Measurements from ENCODE around the gene KCNJ15.

The KCNJ15 gene

DNA sequence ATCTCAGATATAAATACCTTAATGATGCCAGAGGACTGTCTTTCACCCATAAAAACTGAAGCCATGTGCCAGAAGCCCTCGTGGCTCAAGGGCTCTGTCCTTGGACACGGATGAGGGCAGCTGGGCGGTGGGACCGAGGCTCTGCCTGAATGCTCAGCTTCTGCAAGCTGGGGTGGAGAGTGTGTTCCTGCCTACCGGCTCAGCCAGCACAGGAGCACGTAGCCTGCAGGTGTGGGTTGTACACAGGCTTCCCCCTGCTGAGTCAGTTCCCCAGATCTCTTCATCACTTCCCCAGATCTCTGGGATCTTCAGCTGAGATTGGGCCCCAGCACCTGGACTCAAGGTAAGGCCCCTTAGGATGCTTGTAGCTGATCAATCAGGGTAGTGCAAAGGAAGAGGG lies 15.4 kb downstream of the KCNJ15 start:
- TF ChIP-seq, protein P1, sequence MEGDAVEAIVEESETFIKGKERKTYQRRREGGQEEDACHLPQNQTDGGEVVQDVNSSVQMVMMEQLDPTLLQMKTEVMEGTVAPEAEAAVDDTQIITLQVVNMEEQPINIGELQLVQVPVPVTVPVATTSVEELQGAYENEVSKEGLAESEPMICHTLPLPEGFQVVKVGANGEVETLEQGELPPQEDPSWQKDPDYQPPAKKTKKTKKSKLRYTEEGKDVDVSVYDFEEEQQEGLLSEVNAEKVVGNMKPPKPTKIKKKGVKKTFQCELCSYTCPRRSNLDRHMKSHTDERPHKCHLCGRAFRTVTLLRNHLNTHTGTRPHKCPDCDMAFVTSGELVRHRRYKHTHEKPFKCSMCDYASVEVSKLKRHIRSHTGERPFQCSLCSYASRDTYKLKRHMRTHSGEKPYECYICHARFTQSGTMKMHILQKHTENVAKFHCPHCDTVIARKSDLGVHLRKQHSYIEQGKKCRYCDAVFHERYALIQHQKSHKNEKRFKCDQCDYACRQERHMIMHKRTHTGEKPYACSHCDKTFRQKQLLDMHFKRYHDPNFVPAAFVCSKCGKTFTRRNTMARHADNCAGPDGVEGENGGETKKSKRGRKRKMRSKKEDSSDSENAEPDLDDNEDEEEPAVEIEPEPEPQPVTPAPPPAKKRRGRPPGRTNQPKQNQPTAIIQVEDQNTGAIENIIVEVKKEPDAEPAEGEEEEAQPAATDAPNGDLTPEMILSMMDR (IDR thresholded peaks at IDR 0.05; ENCODE audit: low read depth, low read length), result no peak
- no peak for DNase-seq (ENCODE audit: low read depth in 2 of 2)
- no peak overlapping the region for H3K4me3 ChIP-seq (replicated peaks in 1 of 2; ENCODE audit: low read depth in 2 of 2, low read length in 2 of 2)

DNA sequence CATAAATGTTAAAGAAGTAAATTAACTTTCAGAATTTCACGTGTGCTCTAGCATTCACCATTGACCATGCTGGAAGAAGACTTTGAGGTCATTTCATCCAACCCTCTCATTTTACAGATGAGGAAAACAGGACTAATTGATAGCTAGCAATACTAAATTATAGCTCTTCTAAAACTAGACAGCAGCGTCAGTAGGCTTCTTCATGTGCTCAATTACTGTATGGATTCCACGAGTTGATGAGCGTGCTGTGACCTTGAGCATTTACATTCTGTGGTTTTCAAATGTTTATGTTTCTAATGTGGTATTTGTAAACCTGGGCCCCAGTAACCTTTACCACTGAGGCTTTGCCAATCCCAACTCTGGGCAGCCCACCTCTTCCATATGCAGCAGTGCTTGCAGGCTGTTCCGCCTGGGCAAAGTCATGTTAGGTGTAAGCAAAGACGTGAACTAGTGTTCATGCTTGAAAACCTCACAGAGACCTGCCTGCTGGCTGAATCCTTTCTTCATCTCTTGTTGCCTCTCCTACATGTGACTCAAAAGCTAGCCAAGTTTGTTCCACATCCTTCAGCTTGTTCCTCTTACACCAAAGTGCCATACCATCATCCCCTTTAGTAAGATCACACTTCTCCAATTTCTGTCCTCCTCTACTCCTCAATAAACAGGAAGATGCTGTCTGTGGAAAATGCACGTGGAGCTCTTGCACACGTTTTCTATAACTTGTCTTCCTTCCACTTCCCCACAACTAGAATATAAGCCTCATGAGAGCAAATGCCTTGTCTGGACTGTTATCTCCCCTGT lies 17.2 kb downstream of the KCNJ15 start:
- TF ChIP-seq, protein P1 (IDR thresholded peaks at IDR 0.05; ENCODE audit: low read depth, low read length), result no peak
- DNase-seq (ENCODE audit: low read depth in 2 of 2), result no peak
- no peak overlapping the region for H3K4me3 ChIP-seq (replicated peaks in 1 of 2; ENCODE audit: low read depth in 2 of 2, low read length in 2 of 2)

DNA sequence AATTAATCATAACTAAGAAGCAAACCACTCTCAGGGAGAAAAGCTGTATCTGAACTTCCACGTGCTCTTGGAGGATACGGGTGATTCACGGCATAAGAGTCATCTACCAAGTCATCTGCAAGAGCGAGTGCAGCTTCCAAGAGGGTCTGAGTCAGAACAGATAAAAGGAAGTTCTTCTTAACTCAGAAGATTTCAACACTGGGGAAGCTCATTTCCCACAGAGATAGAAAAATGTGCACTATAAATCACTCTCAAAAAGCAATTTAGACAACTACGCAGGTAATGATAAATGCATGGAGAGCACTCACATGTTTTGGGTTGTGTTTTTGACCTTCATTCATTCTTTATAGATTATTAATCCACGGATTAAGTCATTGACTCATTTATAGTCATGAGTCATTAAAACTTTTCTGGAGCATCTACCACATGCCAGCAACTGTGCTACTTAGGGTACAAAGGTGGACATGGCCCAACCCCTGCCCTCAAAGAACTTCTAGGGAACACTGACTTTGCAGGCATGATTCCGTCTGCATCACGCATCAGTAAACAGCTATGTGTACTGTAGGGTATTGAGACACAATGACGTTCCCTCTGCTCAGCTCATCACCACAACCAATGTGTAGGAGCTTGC lies 20.8 kb downstream of the KCNJ15 start:
- TF ChIP-seq, protein P1 (IDR thresholded peaks at IDR 0.05; ENCODE audit: low read depth, low read length), result no peak
- DNase-seq (ENCODE audit: low read depth in 2 of 2), result peak; percentile 95 to 99
- H3K4me3 ChIP-seq (replicated peaks in 1 of 2; ENCODE audit: low read depth in 2 of 2, low read length in 2 of 2), result no peak overlapping the region

DNA sequence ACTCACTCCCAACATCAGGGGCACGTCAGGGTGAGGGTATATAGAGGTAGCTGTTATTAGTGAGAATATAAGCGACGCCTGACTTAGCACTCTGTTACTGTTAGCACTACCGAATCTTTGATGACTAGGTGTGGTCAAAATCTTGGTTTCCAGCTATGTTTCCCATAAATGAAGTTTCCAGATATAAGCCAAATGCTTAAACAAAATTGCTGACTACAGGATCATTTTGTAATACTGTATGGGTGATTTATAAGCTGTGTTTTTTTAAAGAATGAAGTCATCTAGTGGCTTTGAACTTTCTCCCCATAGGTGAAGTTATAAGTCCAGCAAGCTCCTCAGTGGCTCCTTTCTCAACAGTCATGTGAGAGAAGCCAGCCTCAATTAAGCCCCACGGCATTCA lies 23.7 kb downstream of the KCNJ15 start:
- DNase-seq (ENCODE audit: low read depth in 2 of 2), result no peak
- TF ChIP-seq, protein P1 (IDR thresholded peaks at IDR 0.05; ENCODE audit: low read depth, low read length), result no peak
- no peak overlapping the region for H3K4me3 ChIP-seq (replicated peaks in 1 of 2; ENCODE audit: low read depth in 2 of 2, low read length in 2 of 2)

DNA sequence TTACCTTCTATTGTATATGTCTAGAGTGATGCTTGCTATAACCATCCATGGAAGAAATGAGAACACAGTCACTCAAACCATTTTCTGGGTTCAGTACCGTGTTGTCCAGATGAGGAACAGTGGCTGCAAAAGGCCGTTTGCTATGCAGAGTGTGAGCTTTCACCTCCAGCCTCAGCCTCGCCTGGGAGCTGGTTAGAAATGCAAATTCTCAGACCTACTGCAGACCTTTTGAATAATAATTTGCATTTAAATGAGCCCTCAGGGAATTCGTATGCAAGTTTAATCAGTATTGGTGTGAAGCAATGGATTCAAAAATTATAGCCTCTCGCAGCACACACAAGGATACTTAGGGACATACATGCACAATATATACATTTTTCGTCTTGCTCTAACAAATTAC lies 24.1 kb downstream of the KCNJ15 start:
- DNase-seq (ENCODE audit: low read depth in 2 of 2), result no peak
- H3K4me3 ChIP-seq (replicated peaks in 1 of 2; ENCODE audit: low read depth in 2 of 2, low read length in 2 of 2), result no peak overlapping the region
- TF ChIP-seq, protein P1 (IDR thresholded peaks at IDR 0.05; ENCODE audit: low read depth, low read length), result no peak

DNA sequence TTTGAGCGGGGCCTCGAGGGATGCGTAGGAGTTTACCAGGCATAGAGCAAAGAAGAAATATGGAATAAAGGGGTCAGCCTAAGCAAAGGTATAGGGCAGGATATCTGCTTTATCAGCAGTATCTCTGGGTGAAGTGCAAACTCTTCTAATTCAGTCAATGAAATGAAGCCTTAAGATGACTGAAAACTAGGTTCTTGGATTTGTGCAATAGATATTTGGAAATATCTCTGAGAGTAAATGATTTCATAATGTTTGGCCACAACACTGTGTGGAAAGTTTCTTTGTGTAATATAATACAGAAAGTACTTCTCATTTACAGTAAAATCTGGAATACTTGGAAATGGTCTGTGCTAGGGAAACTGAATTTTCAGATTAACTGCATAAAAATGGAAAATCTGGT lies 26.1 kb downstream of the KCNJ15 start:
- TF ChIP-seq, protein P1 (IDR thresholded peaks at IDR 0.05; ENCODE audit: low read depth, low read length), result no peak
- DNase-seq (ENCODE audit: low read depth in 2 of 2), result peak; percentile 75 to 76
- H3K4me3 ChIP-seq (replicated peaks in 1 of 2; ENCODE audit: low read depth in 2 of 2, low read length in 2 of 2), result no peak overlapping the region

All from cardiac fibroblast (primary cell).